Neural cell (in vitro differentiated cells): ENCODE results near the gene PTPN9. TPM values are rescaled to one million over a fixed set of nuclear protein-coding genes. Genes with fewer than 3 reads are reported as not detected.

Experiments
- H2AFZ ChIP-seq: fragments of 200-600, 300-800 bp; sonication (generic), shearing (Covaris generic); 2 replicates; pipeline ENCODE4 v1.6.0; 2014; ENCODE audit warnings: low read depth, mild to moderate bottlenecking, antibody characterized with exemption, low read length, moderate library complexity
- H3F3A ChIP-seq: fragments of 200-600 bp; shearing (Covaris generic); 2 replicates; pipeline ENCODE4 v1.6.1; 2016; ENCODE audit warnings: mild to moderate bottlenecking, moderate library complexity, mixed read lengths, antibody characterized with exemption, low read length; ENCODE audit not compliant: insufficient read depth, poor library complexity, severe bottlenecking
- H3K27ac ChIP-seq: fragments of 200-600, 300-800 bp; sonication (generic), shearing (Covaris generic); 2 replicates; pipeline ENCODE4 v1.5.1; 2014; ENCODE audit warnings: mild to moderate bottlenecking, low read length, moderate library complexity
- H3K27me3 ChIP-seq: fragments of 300-800, 200-600 bp; sonication (generic), shearing (Covaris generic); 2 replicates; pipeline ENCODE4 v1.6.0; 2014; ENCODE audit warnings: mild to moderate bottlenecking, low read depth, low read length, moderate library complexity; ENCODE audit not compliant: insufficient read depth
- H3K36me3 ChIP-seq: fragments of 300-800, 200-600 bp; sonication (generic), shearing (Covaris generic); 2 replicates; pipeline ENCODE4 v1.5.1; 2014; ENCODE audit warnings: mild to moderate bottlenecking, antibody characterized with exemption, low read length, moderate library complexity; ENCODE audit not compliant: insufficient read depth
- H3K4me2 ChIP-seq: fragments of 300-800, 200-600 bp; sonication (generic), shearing (Covaris generic); 2 replicates; pipeline ENCODE4 v1.6.0; 2014; ENCODE audit warnings: mild to moderate bottlenecking, low read length
- H3K4me3 ChIP-seq: fragments of 300-800, 200-600 bp; sonication (generic), shearing (Covaris generic); 2 replicates; pipeline ENCODE4 v1.5.1; 2014; ENCODE audit warnings: mild to moderate bottlenecking, low read length, moderate library complexity
- H3K79me2 ChIP-seq: fragments of 200-600 bp; shearing (Covaris generic); replicated peaks from 2 replicates; pipeline ENCODE4 v1.6.0; 2014; ENCODE audit warnings: mild to moderate bottlenecking, low read length, moderate library complexity; ENCODE audit not compliant: insufficient read depth
- H3K9ac ChIP-seq: fragments of 300-800, 200-600 bp; sonication (generic), shearing (Covaris generic); 2 replicates; pipeline ENCODE4 v1.6.1; 2016; ENCODE audit warnings: mild to moderate bottlenecking, low read length, mixed read lengths
- H3K9me2 ChIP-seq: fragments of 200-600 bp; shearing (Covaris generic); 2 replicates; pipeline ENCODE4 v1.6.1; 2016; ENCODE audit warnings: mild to moderate bottlenecking, low read length, mixed read lengths; ENCODE audit not compliant: insufficient read depth
- H3K9me3 ChIP-seq: fragments of 200-600, 300-800 bp; sonication (generic), shearing (Covaris generic); 2 replicates; pipeline ENCODE4 v1.6.1; 2016; ENCODE audit warnings: mild to moderate bottlenecking, mixed run types, low read length, moderate library complexity, mixed read lengths
- H4K20me1 ChIP-seq: fragments of 200-600 bp; shearing (Covaris generic); 2 replicates; pipeline ENCODE4 v1.6.1; 2016; ENCODE audit warnings: mild to moderate bottlenecking, mixed run types; ENCODE audit not compliant: insufficient read depth
- CTCF ChIP-seq: fragments of 450-650 bp; IDR thresholded peaks from 2 replicates; pipeline ENCODE4 v1.5.1; 2014; ENCODE audit warnings: antibody characterized with exemption, mild to moderate bottlenecking, moderate library complexity; ENCODE audit not compliant: poor library complexity, severe bottlenecking
- EP300 ChIP-seq: fragments of 450-650 bp; conservative IDR thresholded peaks from 2 replicates; pipeline ENCODE4 v1.6.1; 2014; ENCODE audit warnings: antibody characterized with exemption, mild to moderate bottlenecking, moderate library complexity; ENCODE audit not compliant: poor library complexity, severe bottlenecking
- EZH2 ChIP-seq: fragments of 200-600, 300-800 bp; shearing (Covaris generic), sonication (generic); IDR thresholded peaks from 2 replicates; pipeline ENCODE4 v1.6.1; 2014; ENCODE audit warnings: antibody characterized with exemption, low read length, borderline replicate concordance, mild to moderate bottlenecking; ENCODE audit not compliant: insufficient read depth, poor library complexity, severe bottlenecking
- MXI1 ChIP-seq: fragments of 450-650 bp; conservative IDR thresholded peaks from 2 replicates; pipeline ENCODE4 v1.6.1; 2014; ENCODE audit warnings: antibody characterized with exemption, mild to moderate bottlenecking; ENCODE audit not compliant: poor library complexity, severe bottlenecking
- POLR2AphosphoS5 ChIP-seq: IDR thresholded peaks from 2 replicates; pipeline ENCODE4 v1.6.1; 2012
- RAD21 ChIP-seq: fragments of 450-650 bp; conservative IDR thresholded peaks from 2 replicates; pipeline ENCODE4 v1.6.1; 2014; ENCODE audit warnings: antibody characterized with exemption, mild to moderate bottlenecking, moderate library complexity
- REST ChIP-seq: IDR thresholded peaks from 2 replicates; pipeline ENCODE4 v1.6.1; 2012; ENCODE audit warnings: borderline replicate concordance
- SMC3 ChIP-seq: fragments of 450-650 bp; conservative IDR thresholded peaks from 2 replicates; pipeline ENCODE4 v1.6.1; 2014; ENCODE audit warnings: antibody characterized with exemption, mild to moderate bottlenecking, moderate library complexity; ENCODE audit not compliant: poor library complexity
- TAF1 ChIP-seq: IDR thresholded peaks from 2 replicates; pipeline ENCODE4 v1.6.1; 2012; ENCODE audit warnings: low read depth
- polyA plus RNA-seq: library from polyadenylated mRNA; depleted of rRNA; stranded (reverse); fragments of >200 nt; gene quantifications from 2 replicates; pipeline ENCODE4 v1.2.3, GENCODE V29; 2014

PTPN9 gene
- polyA plus RNA-seq, 1 donor from 2014 or later: 33.1 TPM

DNA sequence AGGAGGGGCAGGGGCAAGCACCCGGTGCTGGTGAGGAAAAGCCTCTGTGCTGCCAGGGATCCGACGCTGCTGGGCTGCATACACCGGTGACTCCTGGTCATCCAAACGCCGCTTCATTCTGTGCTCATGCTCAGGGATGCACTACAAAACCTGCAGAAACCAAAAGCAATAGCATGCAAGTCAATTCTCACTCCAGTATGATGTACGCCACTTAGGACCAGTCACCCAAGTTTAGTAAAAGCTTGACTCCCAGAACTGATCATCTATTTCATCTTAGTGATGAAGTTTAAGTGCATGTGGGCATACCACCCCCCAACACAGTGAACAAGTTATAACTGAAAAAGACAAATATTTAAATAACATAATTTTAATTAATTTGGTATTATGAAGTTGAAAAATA is 148.9 kb downstream of the PTPN9 start:
- no peaks in the 10 kb centered on the region for H3K9me2 ChIP-seq
- no peak overlapping the region for H2AFZ ChIP-seq
- H4K20me1 ChIP-seq: no peaks in the 10 kb centered on the region
- H3K36me3 ChIP-seq: no peaks in the 10 kb centered on the region
- no peaks in the 10 kb centered on the region for H3K27me3 ChIP-seq
- H3K79me2 ChIP-seq: peaks cover 21% of the 10 kb centered on the region
- H3K27ac ChIP-seq: no peak overlapping the region
- H3F3A ChIP-seq: no peaks in the 10 kb centered on the region
- TF ChIP-seq POLR2AphosphoS5 (no peak), SMC3 (no peak), TAF1 (no peak), EZH2 (no peak), CTCF (no peak), MXI1 (no peak), REST (no peak), RAD21 (no peak), EP300 (no peak)
- H3K4me2 ChIP-seq: no peak overlapping the region
- H3K9me3 ChIP-seq: no peaks in the 10 kb centered on the region
- no peak overlapping the region for H3K4me3 ChIP-seq
- H3K9ac ChIP-seq: no peak overlapping the region

DNA sequence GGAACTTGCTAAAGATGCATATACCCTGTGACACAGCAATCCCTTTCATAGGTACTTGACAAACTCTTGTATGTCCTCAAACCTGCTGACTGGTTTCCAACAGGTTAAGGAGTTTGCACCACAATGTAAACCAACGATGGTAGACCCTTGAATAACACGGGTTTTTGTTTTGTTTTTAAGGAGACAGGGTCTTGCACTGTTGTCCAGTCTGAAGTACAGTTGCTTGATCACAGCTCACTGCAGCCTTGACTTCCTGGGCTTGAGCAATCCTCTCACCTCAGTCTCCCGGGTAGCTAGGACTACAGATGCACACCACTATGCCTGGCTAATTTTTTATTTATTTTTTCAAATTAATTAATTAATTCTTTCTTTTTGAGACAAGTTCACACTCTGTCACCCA is 151.0 kb downstream of the PTPN9 start:
- H3K9me3 ChIP-seq: no peaks in the 10 kb centered on the region
- no peak overlapping the region for H2AFZ ChIP-seq
- H4K20me1 ChIP-seq: no peaks in the 10 kb centered on the region
- TF ChIP-seq EP300 (no peak), RAD21 (no peak), MXI1 (no peak), POLR2AphosphoS5 (no peak), TAF1 (no peak), EZH2 (no peak), SMC3 (no peak), CTCF (no peak), REST (no peak)
- no peak overlapping the region for H3K9ac ChIP-seq
- H3K79me2 ChIP-seq: peaks cover 10% of the 10 kb centered on the region
- H3K27ac ChIP-seq: no peak overlapping the region
- no peak overlapping the region for H3K4me2 ChIP-seq
- no peaks in the 10 kb centered on the region for H3K36me3 ChIP-seq
- H3K27me3 ChIP-seq: no peaks in the 10 kb centered on the region
- no peak overlapping the region for H3K4me3 ChIP-seq
- no peaks in the 10 kb centered on the region for H3F3A ChIP-seq
- no peaks in the 10 kb centered on the region for H3K9me2 ChIP-seq
